Lower leg skin (tissue), 3 donors: ENCODE data around the gene STUM.

ENCODE experiments used
- CTCF ChIP-seq, 3 donors: fragments of 450-650 bp; IDR thresholded peaks; one replicate each; pipeline ENCODE4 v1.5.1; 2016; ENCODE audit warnings: antibody characterized with exemption in 3 of 3, mild to moderate bottlenecking in 3 of 3, moderate library complexity in 2 of 3
- POLR2A ChIP-seq, 2 donors: fragments of 450-650 bp; IDR thresholded peaks; one replicate each; pipeline ENCODE4 v1.6.1; 2016 to 2017; ENCODE audit warnings: antibody characterized with exemption in 2 of 2, mild to moderate bottlenecking in 1 of 2, moderate library complexity in 1 of 2

- TF ChIP-seq CTCF (IDR thresholded peaks at IDR 0.05) (no peak), POLR2A (IDR thresholded peaks at IDR 0.05) (no peak)
Measured at GRCh38 chr1:226658546-226659125, 110.1 kb downstream of the STUM start.
